SK-N-MC (cell line): ENCODE measurements around the gene RAG2.

Experiments used
- DNase-seq: peaks from one replicate; pipeline ENCODE4 v3.0.0-alpha.2; 2011; ENCODE audit warnings: low read depth, low spot score
- H3K27ac ChIP-seq: fragments of 200-600 bp; sonication (generic); 2 replicates; pipeline ENCODE4 v1.5.1; 2016; ENCODE audit warnings: mixed run types
- H3K36me3 ChIP-seq: fragments of 200-600 bp; sonication (generic); 2 replicates; pipeline ENCODE4 v1.6.1; 2017; ENCODE audit warnings: antibody characterized with exemption, low read length, mixed read lengths; ENCODE audit not compliant: insufficient read depth
- H3K4me3 ChIP-seq: fragments of 200-600 bp; sonication (generic); 2 replicates; pipeline ENCODE4 v1.5.1; 2016
- H3K9ac ChIP-seq: fragments of 200-600 bp; sonication (generic); 2 replicates; pipeline ENCODE4 v1.8.0; 2017; ENCODE audit warnings: mixed run types, mixed read lengths; ENCODE audit not compliant: insufficient read length
- H3K9me3 ChIP-seq: fragments of 200-600 bp; sonication (generic); 2 replicates; pipeline ENCODE4 v1.6.1; 2017; ENCODE audit warnings: low read depth, mild to moderate bottlenecking, antibody characterized with exemption, low read length, moderate library complexity, mixed read lengths
- EZH2 ChIP-seq: fragments of 200-600 bp; sonication (generic); IDR thresholded peaks from one replicate; pipeline ENCODE4 v1.6.1; 2017; ENCODE audit warnings: antibody characterized with exemption
- FOXP2 ChIP-seq: optimal IDR thresholded peaks from 2 replicates; pipeline ENCODE3; 2011; ENCODE audit warnings: mild to moderate bottlenecking, moderate library complexity; ENCODE audit not compliant: insufficient read depth; ENCODE audit errors: extremely low read length, control extremely low read depth
- POLR2AphosphoS5 ChIP-seq: IDR thresholded peaks from 2 replicates; pipeline ENCODE4 v1.6.1; 2012; ENCODE audit warnings: mild to moderate bottlenecking, low read depth, low read length, borderline replicate concordance

The RAG2 gene

GRCh38 chr11:36622431-36623136, 24.5 kb upstream of the RAG2 start:
- peak; percentile 3 for DNase-seq
- Histone ChIP-seq H3K36me3 (no peaks in the 10 kb centered on the region), H3K27ac (no peak overlapping the region), H3K4me3 (no peak overlapping the region), H3K9me3 (no peaks in the 10 kb centered on the region), H3K9ac (no peak overlapping the region)
- TF ChIP-seq POLR2AphosphoS5, result no peak
- TF ChIP-seq FOXP2, result no peak
- TF ChIP-seq EZH2, result no peak

DNA sequence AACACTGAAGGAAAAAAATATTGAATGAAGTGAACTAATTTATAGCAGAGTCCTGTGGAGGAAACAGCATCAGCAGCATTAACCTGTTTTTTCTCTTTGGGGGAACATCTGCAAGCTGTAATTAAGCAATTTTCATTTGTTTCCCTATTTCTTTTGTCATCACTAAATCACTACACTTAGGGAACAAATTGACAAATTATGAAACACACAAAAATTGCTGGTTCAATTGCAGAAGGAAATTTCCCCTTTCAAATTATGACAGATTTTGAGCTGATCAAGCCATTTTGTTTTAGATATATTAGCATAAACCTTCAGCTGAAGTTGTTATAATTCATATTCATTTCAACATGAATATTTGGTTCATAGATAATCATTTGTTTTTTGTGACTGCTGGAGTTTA, 22.2 kb upstream of the RAG2 start:
- no peaks in the 10 kb centered on the region for H3K36me3 ChIP-seq
- no peak overlapping the region for H3K9ac ChIP-seq
- TF ChIP-seq FOXP2, result no peak
- no peak for TF ChIP-seq POLR2AphosphoS5
- no peak for TF ChIP-seq EZH2
- H3K27ac ChIP-seq, result no peak overlapping the region
- H3K4me3 ChIP-seq, result no peak overlapping the region
- DNase-seq, result no peak
- H3K9me3 ChIP-seq, result no peaks in the 10 kb centered on the region

DNA sequence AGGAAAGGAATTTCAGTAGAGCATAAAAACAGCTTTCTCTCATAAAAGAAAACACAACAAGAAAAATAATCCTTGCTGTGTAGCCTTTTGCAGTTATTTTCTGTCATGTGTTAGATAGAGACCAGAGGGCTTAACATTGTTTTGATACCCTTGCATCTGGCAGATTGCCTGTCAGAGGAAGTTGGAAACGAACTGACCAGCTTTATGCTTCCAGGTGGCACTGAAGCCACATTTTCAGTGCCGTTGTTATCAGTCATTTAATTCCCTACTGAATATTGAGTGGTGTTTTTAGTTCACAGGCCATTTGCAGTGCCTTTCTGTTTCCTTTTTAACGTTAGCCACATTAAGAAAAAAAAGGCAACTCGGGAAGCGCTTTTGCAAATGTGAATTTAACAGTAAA, 21.5 kb upstream of the RAG2 start:
- Histone ChIP-seq H3K27ac (no peak overlapping the region; the same call in 1 of the 2 replicates), H3K9ac (peak overlapping the region; percentile 30), H3K4me3 (no peak overlapping the region), H3K36me3 (no peaks in the 10 kb centered on the region), H3K9me3 (no peaks in the 10 kb centered on the region)
- no peak for TF ChIP-seq FOXP2
- TF ChIP-seq POLR2AphosphoS5, result no peak
- no peak for TF ChIP-seq EZH2
- no peak for DNase-seq

- Histone ChIP-seq H3K36me3 (no peaks in the 10 kb centered on the region), H3K27ac (no peak overlapping the region), H3K9me3 (no peaks in the 10 kb centered on the region), H3K9ac (no peak overlapping the region), H3K4me3 (no peak overlapping the region)
- no peak for TF ChIP-seq FOXP2
- TF ChIP-seq EZH2, result no peak
- no peak for TF ChIP-seq POLR2AphosphoS5
- DNase-seq, result no peak
These were observed 20.5 kb upstream of the RAG2 start for GRCh38 chr11:36618363-36619047.

DNA sequence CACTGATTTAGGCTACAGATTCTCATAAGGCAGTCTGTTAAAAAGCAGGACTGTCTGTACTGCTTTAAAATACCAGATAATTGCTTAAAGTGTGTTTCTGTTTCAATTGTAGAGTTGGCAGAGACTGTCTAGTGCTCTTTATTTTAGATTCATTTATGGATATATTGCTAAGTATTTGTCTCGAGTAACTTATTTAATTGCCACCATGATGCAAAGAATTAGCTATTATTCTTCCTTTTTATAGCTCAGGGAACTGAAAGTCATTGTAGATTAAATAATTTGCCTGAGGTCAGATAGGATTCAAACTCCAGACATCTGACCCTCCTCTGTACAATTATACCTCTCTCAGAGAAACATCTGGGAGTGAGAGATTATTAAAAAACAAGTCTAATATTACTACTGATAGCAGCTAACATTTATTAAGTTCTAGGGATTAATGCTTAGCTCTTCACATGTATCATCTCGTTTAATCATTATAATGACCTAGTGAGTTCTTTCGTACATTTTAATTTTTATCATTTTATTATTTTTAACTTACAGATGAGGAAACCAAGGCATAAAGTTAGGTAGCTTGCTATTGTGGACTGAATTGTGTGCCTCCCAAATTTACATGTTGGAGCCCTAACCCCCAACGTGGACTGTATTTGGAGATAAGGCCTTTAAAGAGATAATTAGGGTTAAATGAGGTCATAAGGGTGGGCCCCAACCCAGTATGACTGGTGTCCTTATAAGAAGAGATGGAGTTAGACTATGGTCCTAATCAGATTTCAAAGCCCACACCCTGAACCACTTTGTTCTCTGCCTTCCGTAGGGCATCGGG, 19.7 kb upstream of the RAG2 start:
- no peaks in the 10 kb centered on the region for H3K36me3 ChIP-seq
- H3K9me3 ChIP-seq, result no peaks in the 10 kb centered on the region
- H3K4me3 ChIP-seq, result no peak overlapping the region
- TF ChIP-seq EZH2 (no peak), FOXP2 (no peak), POLR2AphosphoS5 (no peak)
- DNase-seq, result no peak
- no peak overlapping the region for H3K9ac ChIP-seq
- no peak overlapping the region for H3K27ac ChIP-seq

GRCh38 chr11:36615826-36616225, 17.8 kb upstream of the RAG2 start:
- no peaks in the 10 kb centered on the region for H3K9me3 ChIP-seq
- no peaks in the 10 kb centered on the region for H3K36me3 ChIP-seq
- H3K27ac ChIP-seq, result no peak overlapping the region
- no peak overlapping the region for H3K9ac ChIP-seq
- no peak for DNase-seq
- TF ChIP-seq EZH2 (no peak), POLR2AphosphoS5 (no peak), FOXP2 (no peak)
- no peak overlapping the region for H3K4me3 ChIP-seq

- H3K9me3 ChIP-seq, result no peaks in the 10 kb centered on the region
- no peak overlapping the region for H3K4me3 ChIP-seq
- TF ChIP-seq EZH2 (no peak), FOXP2 (no peak), POLR2AphosphoS5 (no peak)
- H3K9ac ChIP-seq, result no peak overlapping the region
- H3K27ac ChIP-seq, result no peak overlapping the region
- no peak for DNase-seq
- no peaks in the 10 kb centered on the region for H3K36me3 ChIP-seq
These were observed 11.3 kb upstream of the RAG2 start for GRCh38 chr11:36609383-36609782.

- no peaks in the 10 kb centered on the region for H3K9me3 ChIP-seq
- H3K36me3 ChIP-seq, result no peaks in the 10 kb centered on the region
- TF ChIP-seq FOXP2 (no peak), EZH2 (no peak), POLR2AphosphoS5 (no peak)
- H3K4me3 ChIP-seq, result no peak overlapping the region
- no peak overlapping the region for H3K27ac ChIP-seq
- H3K9ac ChIP-seq, result no peak overlapping the region
- DNase-seq, result no peak
These were observed 10.6 kb upstream of the RAG2 start for GRCh38 chr11:36608491-36609199.
